ENCODE data around the gene FEN1.

- TF ChIP-seq POLR2A (IDR thresholded peaks at IDR 0.05; ENCODE audit: low read depth, low read length) (no peak), POLR2AphosphoS5 (IDR thresholded peaks at IDR 0.05; ENCODE audit: low read depth, low read length) (no peak), TAF1 (IDR thresholded peaks at IDR 0.05; ENCODE audit: borderline replicate concordance, low read depth, low read length) (no peak)
Observed at GRCh38 chr11:61833471-61833870, 40.8 kb downstream of the FEN1 start.
